GM12891 (cell line): ENCODE measurements around the gene KAT7.

Experiments used
- PAX5 ChIP-seq: IDR thresholded peaks from 2 replicates; pipeline ENCODE4 v1.6.1; 2011; ENCODE audit warnings: low read length, moderate library complexity, mild to moderate bottlenecking; ENCODE audit not compliant: insufficient read depth, severe bottlenecking
- POLR2AphosphoS5 ChIP-seq: IDR thresholded peaks from 2 replicates; pipeline ENCODE4 v1.6.1; 2011; ENCODE audit warnings: low read depth, low read length, control low read depth

DNA sequence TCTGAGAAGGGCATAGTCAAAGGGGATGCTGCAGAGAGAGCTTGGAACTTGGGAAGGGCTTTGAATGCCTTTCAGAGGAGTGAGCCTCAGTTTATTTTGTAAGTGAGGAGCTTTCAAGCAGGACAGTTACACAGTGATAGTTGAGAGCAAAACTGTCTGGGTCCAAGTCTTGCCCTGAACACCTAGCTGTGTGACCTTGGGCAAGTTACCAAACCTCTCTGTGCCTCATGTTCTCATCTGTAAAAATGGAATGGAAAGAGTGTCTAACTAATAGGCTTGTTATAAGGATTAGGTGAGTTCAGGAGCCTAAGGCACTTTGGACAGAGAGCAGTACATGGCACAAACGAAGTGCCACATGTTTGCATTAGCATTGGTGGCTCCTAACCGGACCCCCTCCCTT, 86.4 kb downstream of the KAT7 start:
- no peak for TF ChIP-seq POLR2AphosphoS5
- no peak for TF ChIP-seq PAX5
